ENCODE results near the gene DMPK. TPM values are rescaled to one million over a fixed set of nuclear protein-coding genes. Genes with fewer than 3 reads are reported as not detected.

The DMPK gene
- total and polyA plus RNA-seq, 12 donors = 220 to 439 (median 304) TPM

DNA sequence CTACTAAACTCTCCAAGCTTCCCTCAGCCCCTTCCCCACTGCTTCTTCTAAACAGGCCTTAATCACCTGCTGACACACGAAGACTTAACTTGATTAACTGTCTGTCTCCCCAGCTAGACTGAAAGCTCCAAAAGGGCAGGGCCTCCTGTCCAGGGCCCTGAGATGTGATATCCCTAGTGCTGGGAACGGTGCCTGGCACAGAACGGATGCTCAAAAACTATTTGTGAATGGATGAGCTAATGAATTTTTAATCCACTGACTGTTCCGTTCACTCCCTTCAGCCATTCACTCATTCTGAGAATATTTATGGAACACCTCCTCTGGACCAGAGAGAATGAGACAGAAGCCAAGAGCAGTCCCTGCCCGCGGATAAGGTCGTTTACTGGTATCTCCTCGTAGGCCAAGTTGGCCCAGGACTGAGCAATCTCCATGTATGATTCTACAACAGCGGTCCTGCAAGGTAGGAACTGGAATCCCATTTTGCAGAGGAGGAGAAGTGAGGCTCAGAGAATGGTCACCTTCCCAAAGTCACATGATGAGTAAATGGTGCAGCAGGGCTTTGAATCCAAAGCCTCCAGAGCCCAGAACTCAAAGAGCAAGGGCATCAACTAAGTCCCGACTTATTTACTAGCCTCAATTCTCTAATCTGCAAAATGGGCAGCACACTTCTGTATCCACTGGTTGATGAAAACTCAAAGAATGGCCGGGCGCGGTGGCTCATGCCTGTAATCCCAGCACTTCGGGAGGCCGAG, 6.9 kb upstream of the DMPK start:
- Histone ChIP-seq H3K4me3 (no peak overlapping the region), H3K36me3 (peaks cover 0 to 65% (median 25%) of the 10 kb centered on the region in 9 donors)

DNA sequence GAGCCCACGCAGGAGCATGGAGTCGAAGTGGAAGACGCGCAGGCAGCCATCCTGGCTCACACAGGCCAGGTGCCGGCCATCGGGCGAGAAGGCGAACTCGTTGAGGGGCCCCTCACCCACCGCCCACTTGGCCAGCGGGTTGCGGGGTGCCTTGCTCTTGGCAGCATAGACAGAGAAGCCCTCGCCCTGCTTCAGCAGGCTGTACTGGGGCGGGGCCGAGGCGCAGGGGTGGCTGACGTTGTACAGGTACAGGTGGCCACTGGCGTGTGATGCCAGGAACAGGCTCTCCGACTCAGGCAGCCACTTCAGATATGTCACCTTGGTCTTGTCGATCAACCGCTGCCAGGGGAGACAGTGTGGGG, 4.2 kb upstream of the DMPK start:
- H3K36me3 ChIP-seq = peaks cover 0 to 65% (median 25%) of the 10 kb centered on the region in 9 donors
- intact Hi-C loops (cut with DNase I) = no loop called here
- peak overlapping the region in 4 of 10 donors; percentile 89 to 95 (median 94) for H3K27ac ChIP-seq
- DNase-seq (no peak), ATAC-seq (no peak)
- H3K9me3 ChIP-seq = no peaks in the 10 kb centered on the region
- WGBS, 2 donors = 88% methylated on average over 21 of the region's 21 CpGs
- no peak overlapping the region for H3K4me3 ChIP-seq
- TF ChIP-seq CTCF (IDR thresholded peaks at IDR 0.05) = no peak
- H3K27me3 ChIP-seq = peaks cover 0 to 89% (median 0%) of the 10 kb centered on the region in 7 donors
- peaks cover 15 to 79% (median 49%) of the 10 kb centered on the region in 9 donors for H3K4me1 ChIP-seq

More for the DNA sequence above, 6.9 kb upstream of the DMPK start:
- DNase-seq (peak in 1 of 2 donors; percentile 33), ATAC-seq (peak in 4 of 8 donors; percentile 3 to 31 (median 15))
- no peak for TF ChIP-seq CTCF (IDR thresholded peaks at IDR 0.05)
- intact Hi-C loops (cut with DNase I) = no loop called here
- 70 to 77% methylated on average over 15 of the region's 15 CpGs for WGBS, 2 donors
- Histone ChIP-seq H3K4me1 (peaks cover 6 to 71% (median 48%) of the 10 kb centered on the region in 9 donors), H3K27me3 (peaks cover 0 to 76% (median 0%) of the 10 kb centered on the region in 7 donors), H3K9me3 (no peaks in the 10 kb centered on the region), H3K27ac (peak overlapping the region in 8 of 10 donors; percentile 1 to 53 (median 39))

GRCh38 chr19:45785781-45786532, 3.7 kb upstream of the DMPK start:
- peak in 1 of 2 donors; percentile 24 for DNase-seq
- intact Hi-C loops (cut with DNase I) = no loop called here
- no peak overlapping the region for H3K4me3 ChIP-seq
- H3K36me3 ChIP-seq = peaks cover 0 to 65% (median 25%) of the 10 kb centered on the region in 9 donors
- H3K4me1 ChIP-seq = peaks cover 17 to 79% (median 47%) of the 10 kb centered on the region in 9 donors
- ATAC-seq = no peak
- 84 to 89% methylated on average over 57 of the region's 57 CpGs for WGBS, 2 donors
- H3K27me3 ChIP-seq = peaks cover 0 to 94% (median 0%) of the 10 kb centered on the region in 7 donors
- no peaks in the 10 kb centered on the region for H3K9me3 ChIP-seq
- no peak for TF ChIP-seq CTCF (IDR thresholded peaks at IDR 0.05)
- peak overlapping the region in 8 of 10 donors; percentile 79 to 96 (median 94) for H3K27ac ChIP-seq

DNA sequence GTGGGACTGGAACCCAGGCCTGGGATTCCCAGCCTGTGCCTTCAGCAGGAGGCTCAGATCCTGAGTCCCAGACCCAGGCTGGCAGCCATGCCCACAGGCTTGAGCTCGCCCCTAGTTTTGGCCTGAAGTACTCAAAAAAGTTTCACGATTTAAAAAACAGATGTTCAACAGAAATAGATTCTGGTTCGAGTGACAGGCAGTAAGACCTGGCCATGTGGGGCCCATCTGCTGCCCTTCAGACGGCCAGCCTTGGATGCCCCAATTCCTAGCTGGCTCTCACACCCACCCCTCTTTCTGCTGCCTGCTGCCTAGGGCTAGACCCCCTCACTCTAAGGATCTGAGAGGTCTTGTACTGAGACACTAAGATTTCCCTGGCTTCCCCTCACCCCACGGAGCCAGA, 2.8 kb upstream of the DMPK start:
- peaks cover 0 to 100% (median 0%) of the 10 kb centered on the region in 7 donors for H3K27me3 ChIP-seq

More for the DNA sequence above, 2.8 kb upstream of the DMPK start:
- H3K36me3 ChIP-seq = peaks cover 0 to 56% (median 21%) of the 10 kb centered on the region in 9 donors
- ATAC-seq = no peak
- TF ChIP-seq CTCF (IDR thresholded peaks at IDR 0.05) = no peak
- no peak for DNase-seq
- peak overlapping the region; percentile 79 to 96 (median 91) for H3K27ac ChIP-seq
- no peaks in the 10 kb centered on the region for H3K9me3 ChIP-seq
- 37 to 48% methylated on average over 5 of the region's 5 CpGs for WGBS, 2 donors
- no peak overlapping the region for H3K4me3 ChIP-seq
- intact Hi-C loops (cut with DNase I) = no loop called here
- H3K4me1 ChIP-seq = peaks cover 21 to 83% (median 55%) of the 10 kb centered on the region in 9 donors
